GM23338 (cell line): ENCODE data around the gene NAA15. TPM values are rescaled to one million over a fixed set of nuclear protein-coding genes. Genes with fewer than 3 reads are reported as not detected.

Experiments used
- ATAC-seq: fragments of 200-7000 bp; cut with Tn5 transposase; 3 replicates; pipeline ENCODE4 v1.9.1; 2020
- DNase-seq: peaks from one replicate; pipeline ENCODE4 v3.0.0-alpha.2; 2015; ENCODE audit warnings: low spot score
- H2AFZ ChIP-seq: fragments of 200-600 bp; sonication (generic); 2 replicates; pipeline ENCODE4 v1.8.0; 2016; ENCODE audit warnings: antibody characterized with exemption, mild to moderate bottlenecking, moderate library complexity
- H3F3A ChIP-seq: fragments of 200-600 bp; sonication (generic); replicated peaks from 2 replicates; pipeline ENCODE4 v1.8.0; 2017; ENCODE audit warnings: antibody characterized with exemption, mixed run types, low read depth
- H3K27ac ChIP-seq: fragments of 200-600 bp; sonication (generic); 2 replicates; pipeline ENCODE4 v1.6.1; 2016; ENCODE audit warnings: low read depth
- H3K27me3 ChIP-seq: fragments of 200-600 bp; sonication (generic); 2 replicates; pipeline ENCODE4 v1.8.0; 2016; ENCODE audit warnings: mild to moderate bottlenecking, mixed run types, moderate library complexity; ENCODE audit not compliant: insufficient read depth
- H3K36me3 ChIP-seq: fragments of 200-600 bp; sonication (generic); 2 replicates; pipeline ENCODE4 v1.8.0; 2016; ENCODE audit warnings: mild to moderate bottlenecking; ENCODE audit not compliant: insufficient read depth
- H3K4me1 ChIP-seq: fragments of 200-600 bp; sonication (generic); 2 replicates; pipeline ENCODE4 v1.8.0; 2016; ENCODE audit warnings: mild to moderate bottlenecking, moderate library complexity; ENCODE audit not compliant: insufficient read depth
- H3K4me2 ChIP-seq: fragments of 200-600 bp; sonication (generic); 2 replicates; pipeline ENCODE4 v1.7.1; 2017; ENCODE audit warnings: mixed run types
- H3K4me3 ChIP-seq: fragments of 200-600 bp; sonication (generic); 2 replicates; pipeline ENCODE4 v1.6.1; 2016; ENCODE audit warnings: mixed run types
- H3K79me2 ChIP-seq: fragments of 200-600 bp; sonication (generic); replicated peaks from 2 replicates; pipeline ENCODE4 v1.8.0; 2017; ENCODE audit warnings: mild to moderate bottlenecking; ENCODE audit not compliant: insufficient read depth
- H3K9me2 ChIP-seq: fragments of 200-600 bp; sonication (generic); 2 replicates; pipeline ENCODE4 v1.8.0; 2017; ENCODE audit not compliant: insufficient read depth
- H4K20me1 ChIP-seq: fragments of 200-600 bp; sonication (generic); replicated peaks from 2 replicates; pipeline ENCODE4 v1.8.0; 2017; ENCODE audit warnings: mild to moderate bottlenecking; ENCODE audit not compliant: insufficient read depth
- H3K27ac Mint-ChIP-seq: 2 replicates; pipeline ENCODE4 v1.8.0; 2020; ENCODE audit warnings: inconsistent platforms, mild to moderate bottlenecking, moderate library complexity, mixed read lengths
- H3K27me3 Mint-ChIP-seq: 3 replicates; pipeline ENCODE4 v1.8.0; 2022; ENCODE audit warnings: low read depth, mild to moderate bottlenecking, moderate library complexity, mixed read lengths, inconsistent platforms; ENCODE audit not compliant: insufficient read depth, poor library complexity
- H3K36me3 Mint-ChIP-seq: 3 replicates; pipeline ENCODE4 v1.8.0; 2021; ENCODE audit warnings: low read depth, mild to moderate bottlenecking, inconsistent platforms, moderate library complexity, mixed read lengths
- H3K4me1 Mint-ChIP-seq: 3 replicates; pipeline ENCODE4 v1.8.0; 2020; ENCODE audit warnings: mild to moderate bottlenecking, inconsistent platforms, mixed read lengths
- H3K4me3 Mint-ChIP-seq: 3 replicates; pipeline ENCODE4 v1.8.0; 2021; ENCODE audit warnings: moderate library complexity, mild to moderate bottlenecking, inconsistent platforms, mixed read lengths
- H3K9me3 Mint-ChIP-seq: 3 replicates; pipeline ENCODE4 v1.8.0; 2020; ENCODE audit warnings: moderate library complexity, mild to moderate bottlenecking, inconsistent platforms, mixed read lengths
- CREB1 ChIP-seq: fragments of 250-450 bp; sonication (Bioruptor Pico); IDR thresholded peaks from 2 replicates; pipeline ENCODE4 v1.5.0; 2020; ENCODE audit warnings: low read depth, mild to moderate bottlenecking, moderate library complexity
- CTCF ChIP-seq, 2 experiments: fragments of 200-600 bp in 1 of 2; sonication (generic) in 1 of 2; conservative IDR thresholded peaks; 2 replicates each; pipeline versions ENCODE4 v1.5.1 to v1.6.1; 2016 to 2017; ENCODE audit warnings: antibody characterized with exemption in 2 of 2, low read depth in 2 of 2, mild to moderate bottlenecking in 2 of 2, moderate library complexity in 1 of 2
- ETS1 ChIP-seq: IDR thresholded peaks from 2 replicates; pipeline ENCODE4 v1.6.1; 2016; ENCODE audit warnings: antibody characterized with exemption
- EZH2phosphoT487 ChIP-seq: fragments of 200-600 bp; sonication (generic); IDR thresholded peaks from one replicate; pipeline ENCODE4 v1.8.1; 2018; ENCODE audit warnings: antibody characterized with exemption; ENCODE audit not compliant: unreplicated experiment
- NANOG ChIP-seq: IDR thresholded peaks from 2 replicates; pipeline ENCODE4 v1.6.1; 2016; ENCODE audit warnings: antibody characterized with exemption, borderline replicate concordance
- ZNF462 ChIP-seq: fragments of 250-450 bp; sonication (Bioruptor Pico); IDR thresholded peaks from 2 replicates; pipeline ENCODE4 v1.5.0; 2020; ENCODE audit warnings: mild to moderate bottlenecking, moderate library complexity
- polyA plus RNA-seq: library from polyadenylated mRNA; unstranded; fragments of >200 nt; fragmentation: Nextera tagmentation; extraction: Ambion mirVana; gene quantifications from 2 replicates; pipeline ENCODE4 v1.2.1, GENCODE V29; 2016
- total RNA-seq: library from RNA; depleted of rRNA; stranded (reverse); fragments of >200 nt; shearing (Covaris generic); gene quantifications from 2 replicates; pipeline ENCODE4 v1.2.3, GENCODE V29; 2014

The NAA15 gene
- total and polyA plus RNA-seq, 2 experiments from 2014 or later = 80.1 to 101 TPM

GRCh38 chr4:139416073-139416673, 114.9 kb downstream of the NAA15 start:
- H3K27ac ChIP-seq = no peak overlapping the region
- Mint-ChIP-seq H3K4me3 (no peak overlapping the region), H3K27ac (no peak overlapping the region), H3K27me3 (no peaks in the 10 kb centered on the region), H3K9me3 (peaks cover 28% of the 10 kb centered on the region), H3K36me3 (peaks cover 31% of the 10 kb centered on the region), H3K4me1 (no peaks in the 10 kb centered on the region)
- peaks cover 6% of the 10 kb centered on the region; the same call in 1 of the 2 replicates for H3K36me3 ChIP-seq
- H3K4me2 ChIP-seq = no peak overlapping the region
- no peaks in the 10 kb centered on the region for H4K20me1 ChIP-seq
- H3K27me3 ChIP-seq = no peaks in the 10 kb centered on the region
- no peaks in the 10 kb centered on the region for H3F3A ChIP-seq
- no peak for TF ChIP-seq ETS1
- TF ChIP-seq EZH2phosphoT487 = no peak
- no peak for TF ChIP-seq ZNF462 (CRISPR knock-in tag)
- no peak for TF ChIP-seq CREB1 (CRISPR knock-in tag)
- no peak for TF ChIP-seq NANOG
- TF ChIP-seq CTCF (conservative IDR thresholded peaks at IDR 0.05; ENCODE audit: low read depth in 2 of 2) = peak; percentile 68 to 80
- no peaks in the 10 kb centered on the region for H3K9me2 ChIP-seq
- H3K4me3 ChIP-seq = no peak overlapping the region
- H3K4me1 ChIP-seq = no peaks in the 10 kb centered on the region
- ATAC-seq (no peak), DNase-seq (peak; percentile 66)
- H2AFZ ChIP-seq = no peak overlapping the region
- H3K79me2 ChIP-seq = no peaks in the 10 kb centered on the region
